ENCODE results near the gene UPF3A. TPM values are rescaled to one million over a fixed set of nuclear protein-coding genes. Genes with fewer than 3 reads are reported as not detected.
"Not testable (repeated sequence)": the region's sequence is repeated elsewhere in the genome, so short reads cannot be mapped to it uniquely, and the experiment has no call there.

The UPF3A gene
- polyA plus RNA-seq, 2 of the 4 experiments (the other 2 are of a cell fraction), result 51.0 to 62.6 TPM

GRCh38 chr13:114330086-114330485, 48.7 kb downstream of the UPF3A start:
- FAIRE-seq (no peak), DNase-seq (ENCODE audit: low read depth in 1 of 2, low spot score in 1 of 2) (no peak), ATAC-seq (no peak)
- POLR2A ChIA-PET, result no interaction called here
- Histone ChIP-seq H3K9me3 (no peaks in the 10 kb centered on the region), H3K4me1 (no peaks in the 10 kb centered on the region), H3K4me3 (no peak overlapping the region), H3K27ac (no peak overlapping the region), H3K4me2 (no peak overlapping the region)
- TF ChIP-seq ZFP36 (IDR thresholded peaks at IDR 0.05; ENCODE audit: borderline replicate concordance, partially characterized antibody) (no peak), CHD4 (IDR thresholded peaks at IDR 0.05; ENCODE audit: borderline replicate concordance) (no peak), BCL3 (IDR thresholded peaks at IDR 0.05) (no peak), CBX2 (IDR thresholded peaks at IDR 0.05; ENCODE audit: borderline replicate concordance, low read depth) (no peak), TFCP2L1 (CRISPR knock-in tag; IDR thresholded peaks at IDR 0.05) (no peak), EHMT2 (IDR thresholded peaks at IDR 0.05; ENCODE audit: low read depth) (no peak), ZSCAN20 (CRISPR knock-in tag; IDR thresholded peaks at IDR 0.05) (no peak), MAX (IDR thresholded peaks at IDR 0.05) (no peak), CEBPB (IDR thresholded peaks at IDR 0.05) (no peak), CHD2 (IDR thresholded peaks at IDR 0.05; ENCODE audit: low read length, partially characterized antibody) (no peak), HOXA7 (CRISPR knock-in tag; IDR thresholded peaks at IDR 0.05) (no peak), HES2 (IDR thresholded peaks at IDR 0.05) (no peak)
- CTCF ChIA-PET, result interaction anchor here (1.5 kb wide), 1 partner anchor 10 kb away, joined by 3 read pairs; no protein-coding TSS in a partner anchor
- 72% methylated on average over 5 of the region's 5 CpGs for WGBS (ENCODE audit: missing lambda C conversion rate)

GRCh38 chr13:114333881-114334280, 52.5 kb downstream of the UPF3A start:
- FAIRE-seq; CTCF ChIA-PET; ATAC-seq; H3K4me3 ChIP-seq; H3K27ac ChIP-seq; POLR2A ChIA-PET; H3K4me2 ChIP-seq; H3K9me3 ChIP-seq; DNase-seq (ENCODE audit: low read depth in 1 of 2, low spot score in 1 of 2); H3K4me1 ChIP-seq: not testable (repeated sequence)
- 76% methylated on average over 3 of the region's 3 CpGs for WGBS (ENCODE audit: missing lambda C conversion rate)

- no peak overlapping the region for H3K4me2 ChIP-seq
- no peak overlapping the region for H3K4me3 ChIP-seq
- no peak for ATAC-seq
- no peak for FAIRE-seq
- no peak overlapping the region for H3K27ac ChIP-seq
- 48% methylated on average over 5 of the region's 5 CpGs for WGBS (ENCODE audit: missing lambda C conversion rate)
- ChIA-PET CTCF (interaction anchor here (1.0 kb wide), 1 partner anchor 16 kb away, joined by 4 read pairs; no protein-coding TSS in a partner anchor), POLR2A (no interaction called here)
- TF ChIP-seq HDAC2 (IDR thresholded peaks at IDR 0.05), result no peak
- TF ChIP-seq JUNB (IDR thresholded peaks at IDR 0.05), result no peak
- TF ChIP-seq HOXB5 (CRISPR knock-in tag; IDR thresholded peaks at IDR 0.05), result no peak
- TF ChIP-seq FOSL2 (IDR thresholded peaks at IDR 0.05), result no peak
- TF ChIP-seq FOSL2 (CRISPR knock-in tag; IDR thresholded peaks at IDR 0.05), result no peak
- TF ChIP-seq RNF2 (IDR thresholded peaks at IDR 0.05; ENCODE audit: borderline replicate concordance, low read depth), result no peak
- TF ChIP-seq JUN (IDR thresholded peaks at IDR 0.05), result no peak
- no peak for TF ChIP-seq MAZ (IDR thresholded peaks at IDR 0.05; ENCODE audit: borderline replicate concordance, low read depth, low read length)
- no peak for TF ChIP-seq SREBF2 (IDR thresholded peaks at IDR 0.05)
- TF ChIP-seq ZSCAN20 (CRISPR knock-in tag; IDR thresholded peaks at IDR 0.05), result no peak
- TF ChIP-seq GATA3 (IDR thresholded peaks at IDR 0.05; ENCODE audit: borderline replicate concordance), result no peak
- no peak for TF ChIP-seq ELK1 (IDR thresholded peaks at IDR 0.05; ENCODE audit: low read depth, low read length)
- TF ChIP-seq RARB (CRISPR knock-in tag; IDR thresholded peaks at IDR 0.05), result no peak
- TF ChIP-seq KDM1A (IDR thresholded peaks at IDR 0.05; ENCODE audit: low read depth), result no peak
- TF ChIP-seq BHLHE40 (IDR thresholded peaks at IDR 0.05; ENCODE audit: low read depth, low read length), result no peak
- 0 out of 3 replicates have a peak, but pooled peaks cover 1% of the 10 kb centered on the region for H3K4me1 ChIP-seq
- DNase-seq (ENCODE audit: low read depth in 1 of 2, low spot score in 1 of 2), result no peak
- no peaks in the 10 kb centered on the region for H3K9me3 ChIP-seq
Observed at GRCh38 chr13:114334305-114335053, 53.1 kb downstream of the UPF3A start.

- DNase-seq (ENCODE audit: low read depth in 1 of 2, low spot score in 1 of 2); H3K4me2 ChIP-seq; H3K9me3 ChIP-seq; POLR2A ChIA-PET; FAIRE-seq; H3K4me1 ChIP-seq; ATAC-seq; H3K27ac ChIP-seq; H3K4me3 ChIP-seq: not testable (repeated sequence)
- WGBS (ENCODE audit: missing lambda C conversion rate), result 17% methylated on average over 1 of the region's 1 CpG
- CTCF ChIA-PET, result interaction anchor here (1.7 kb wide), 1 partner anchor 11 kb away, joined by 7 read pairs; no protein-coding TSS in a partner anchor
Observed at GRCh38 chr13:114336457-114336856, 55.1 kb downstream of the UPF3A start.

All from A549 (cell line).